Activated naive CD4-positive, alpha-beta T cell treated with anti-CD3 and anti-CD28 coated beads, Interleukin-2, amount 50 U/mL, for 24 hours (primary cell): ENCODE data around the gene KRT4.
"Not testable (repeated sequence)": the region's sequence is repeated elsewhere in the genome, so short reads cannot be mapped to it uniquely, and the experiment has no call there.

Source experiments
- H3K27ac Mint-ChIP-seq: one replicate; pipeline ENCODE4 v1.8.0; 2021; ENCODE audit warnings: mild to moderate bottlenecking, mixed read lengths
- H3K27me3 Mint-ChIP-seq: one replicate; pipeline ENCODE4 v1.8.0; 2021; ENCODE audit warnings: mixed read lengths
- H3K36me3 Mint-ChIP-seq: one replicate; pipeline ENCODE4 v1.8.0; 2021; ENCODE audit warnings: mixed read lengths
- H3K4me1 Mint-ChIP-seq: one replicate; pipeline ENCODE4 v1.8.0; 2021; ENCODE audit warnings: mixed read lengths
- H3K4me3 Mint-ChIP-seq: one replicate; pipeline ENCODE4 v1.8.0; 2021; ENCODE audit warnings: mild to moderate bottlenecking, mixed read lengths
- H3K9me3 Mint-ChIP-seq: one replicate; pipeline ENCODE4 v1.8.0; 2021; ENCODE audit warnings: mixed read lengths

Gene KRT4

GRCh38 chr12:52813885-52814709 lies at the start of gene KRT4:
Gene KRT4, minus strand, starts transcription at chr12:52814116. Its CDS starts 58 bp downstream, at chr12:52814058.
- Mint-ChIP-seq H3K4me3 (no peak within 1 kb of the TSS), H3K27ac (peak within 1 kb of the TSS; percentile 48), H3K9me3 (no peaks in the 10 kb centered on the region), H3K4me1 (peaks cover 16% of the 10 kb centered on the region), H3K36me3 (no peaks in the 10 kb centered on the region), H3K27me3 (no peaks in the 10 kb centered on the region)

GRCh38 chr12:52862023-52862422 lies 48.1 kb upstream of the KRT4 start:
- H3K9me3 Mint-ChIP-seq, result no peaks in the 10 kb centered on the region
- no peaks in the 10 kb centered on the region for H3K36me3 Mint-ChIP-seq
- H3K27ac Mint-ChIP-seq, result no peak overlapping the region
- H3K4me3 Mint-ChIP-seq, result no peak overlapping the region
- peaks cover 10% of the 10 kb centered on the region for H3K4me1 Mint-ChIP-seq
- no peaks in the 10 kb centered on the region for H3K27me3 Mint-ChIP-seq

DNA sequence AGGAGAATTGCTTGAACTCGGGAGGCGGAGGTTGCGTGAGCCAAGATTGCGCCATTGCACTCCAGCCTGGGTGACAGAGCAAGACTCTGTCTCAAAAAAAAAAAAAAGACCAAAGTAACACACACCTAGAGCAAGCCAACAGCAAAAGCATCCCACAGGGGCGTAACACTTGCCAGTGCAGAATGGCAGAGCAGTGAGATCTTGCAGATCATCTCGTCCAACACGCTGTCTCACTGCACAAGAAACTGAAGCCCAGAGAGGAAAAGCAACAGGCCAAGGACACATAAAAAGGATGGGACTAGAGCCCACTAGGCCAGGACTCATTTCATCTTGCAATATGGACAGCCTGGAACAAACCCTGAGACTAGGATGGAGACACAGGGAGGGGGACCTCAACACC lies 47.6 kb upstream of the KRT4 start:
- H3K27ac Mint-ChIP-seq, result no peak overlapping the region
- H3K4me3 Mint-ChIP-seq, result no peak overlapping the region
- H3K36me3 Mint-ChIP-seq, result no peaks in the 10 kb centered on the region
- peaks cover 7% of the 10 kb centered on the region for H3K4me1 Mint-ChIP-seq
- H3K9me3 Mint-ChIP-seq, result no peaks in the 10 kb centered on the region
- no peaks in the 10 kb centered on the region for H3K27me3 Mint-ChIP-seq

- Mint-ChIP-seq H3K9me3 (no peaks in the 10 kb centered on the region), H3K27ac (no peak overlapping the region), H3K4me3 (no peak overlapping the region)
Measured at GRCh38 chr12:52860102-52860823, 46.3 kb upstream of the KRT4 start.

DNA sequence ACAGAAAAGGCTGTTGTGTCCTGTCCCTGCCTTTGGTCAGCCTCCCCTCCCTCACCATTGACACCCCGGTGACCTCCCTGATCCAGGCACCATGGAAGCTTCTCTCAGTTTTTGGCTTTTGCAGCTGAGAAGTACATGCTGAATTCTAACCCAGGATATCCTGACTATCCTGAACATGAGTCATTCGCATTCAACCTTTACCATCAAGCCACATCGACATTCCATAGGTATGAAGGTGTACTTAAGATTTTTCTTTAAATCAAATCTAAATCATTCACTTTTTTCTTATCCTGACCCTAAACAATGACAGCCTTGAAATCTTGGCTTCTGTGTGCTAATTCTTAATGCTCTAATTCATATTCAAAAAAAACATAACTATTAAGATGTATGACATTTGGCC lies 43.6 kb upstream of the KRT4 start:
- H3K27ac Mint-ChIP-seq, result no peak overlapping the region
- peaks cover 7% of the 10 kb centered on the region for H3K4me1 Mint-ChIP-seq
- H3K27me3 Mint-ChIP-seq, result no peaks in the 10 kb centered on the region
- H3K9me3 Mint-ChIP-seq, result no peaks in the 10 kb centered on the region
- H3K36me3 Mint-ChIP-seq, result no peaks in the 10 kb centered on the region
- H3K4me3 Mint-ChIP-seq, result no peak overlapping the region

More at GRCh38 chr12:52860102-52860823, 46.3 kb upstream of the KRT4 start:
- H3K36me3 Mint-ChIP-seq, result no peaks in the 10 kb centered on the region
- peaks cover 7% of the 10 kb centered on the region for H3K4me1 Mint-ChIP-seq
- H3K27me3 Mint-ChIP-seq, result no peaks in the 10 kb centered on the region

GRCh38 chr12:52856787-52857186 lies 42.9 kb upstream of the KRT4 start:
- Mint-ChIP-seq H3K27ac (no peak overlapping the region), H3K9me3 (no peaks in the 10 kb centered on the region), H3K4me1 (peaks cover 7% of the 10 kb centered on the region), H3K36me3 (no peaks in the 10 kb centered on the region), H3K27me3 (no peaks in the 10 kb centered on the region), H3K4me3 (no peak overlapping the region)

DNA sequence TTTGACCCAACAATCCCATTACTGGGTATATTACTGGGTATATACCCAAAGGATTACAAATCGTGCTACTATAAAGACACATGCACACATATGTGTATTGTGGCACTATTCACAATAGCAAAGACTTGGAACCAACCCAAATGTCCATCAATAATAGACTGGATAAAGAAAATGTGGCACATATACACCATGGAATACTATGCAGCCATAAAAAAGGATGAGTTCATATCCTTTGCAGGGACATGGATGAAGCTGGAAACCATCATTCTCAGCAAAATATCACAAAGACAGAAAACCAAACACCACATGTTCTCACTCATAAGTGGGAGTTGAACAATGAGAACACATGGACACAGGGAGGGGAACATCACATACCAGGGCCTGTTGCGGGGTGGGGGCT lies 42.2 kb upstream of the KRT4 start:
- H3K4me1 Mint-ChIP-seq, H3K27me3 Mint-ChIP-seq, H3K9me3 Mint-ChIP-seq, H3K27ac Mint-ChIP-seq, H3K4me3 Mint-ChIP-seq, H3K36me3 Mint-ChIP-seq: not testable (repeated sequence)

GRCh38 chr12:52851787-52852186 lies 37.9 kb upstream of the KRT4 start:
- Mint-ChIP-seq H3K4me3 (no peak overlapping the region), H3K27me3 (no peaks in the 10 kb centered on the region), H3K9me3 (no peaks in the 10 kb centered on the region), H3K36me3 (no peaks in the 10 kb centered on the region), H3K4me1 (no peaks in the 10 kb centered on the region), H3K27ac (no peak overlapping the region)

- Mint-ChIP-seq H3K4me1 (no peaks in the 10 kb centered on the region), H3K9me3 (no peaks in the 10 kb centered on the region), H3K27me3 (no peaks in the 10 kb centered on the region), H3K4me3 (no peak overlapping the region), H3K36me3 (no peaks in the 10 kb centered on the region), H3K27ac (no peak overlapping the region)
Measured at GRCh38 chr12:52850681-52851080, 36.8 kb upstream of the KRT4 start.

DNA sequence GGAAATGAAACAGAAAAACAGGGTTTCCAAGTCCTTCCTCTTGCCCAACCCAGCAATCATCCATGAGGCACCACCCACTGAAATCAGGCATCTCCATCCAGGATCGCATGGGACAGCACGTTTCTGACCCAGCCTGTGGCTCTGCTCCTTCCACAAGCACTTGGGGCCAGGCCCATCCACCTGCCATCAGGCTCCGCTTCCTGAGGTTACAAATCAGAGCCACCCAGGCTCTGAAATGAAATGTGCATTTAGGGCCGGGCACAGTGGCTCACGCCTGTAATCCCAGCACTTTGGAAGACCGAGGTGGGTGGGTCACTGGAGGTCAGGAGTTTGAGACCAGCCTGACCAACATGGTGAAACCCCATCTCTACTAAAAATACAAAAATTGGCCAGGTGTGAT lies 35.6 kb upstream of the KRT4 start:
- Mint-ChIP-seq H3K27me3 (no peaks in the 10 kb centered on the region), H3K9me3 (no peaks in the 10 kb centered on the region), H3K36me3 (no peaks in the 10 kb centered on the region), H3K27ac (no peak overlapping the region), H3K4me3 (no peak overlapping the region), H3K4me1 (no peaks in the 10 kb centered on the region)

DNA sequence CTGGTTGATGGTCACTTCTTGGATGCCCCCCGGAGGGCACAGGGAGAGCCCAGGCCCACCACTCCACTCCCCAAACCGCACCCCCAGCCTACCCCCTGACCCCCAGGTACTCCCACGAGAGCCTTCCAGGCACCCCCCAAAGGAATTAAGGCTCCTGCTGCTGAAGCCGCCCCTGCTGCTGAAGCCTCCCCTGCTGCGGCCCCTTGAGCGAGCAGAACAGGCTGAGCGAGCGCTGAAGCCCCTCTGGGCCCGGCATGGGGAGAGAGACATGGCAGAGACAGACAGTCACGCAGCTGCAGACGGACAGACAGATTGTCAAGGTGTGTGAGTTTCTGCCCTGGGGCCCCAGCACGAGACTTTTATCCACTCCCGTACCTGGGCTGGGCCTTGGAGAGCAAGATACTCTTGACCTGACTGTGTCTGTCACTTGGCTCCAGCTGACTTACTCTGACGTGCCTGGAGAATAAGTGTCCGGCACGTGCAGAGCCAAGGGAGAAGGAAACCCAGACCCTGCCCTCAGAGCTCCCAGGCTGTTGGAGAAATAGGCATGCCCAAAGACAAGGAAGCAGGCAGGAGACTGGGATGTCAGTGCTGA lies 34.8 kb upstream of the KRT4 start, which contains the start of gene KRT78:
Gene KRT78 (minus strand): TSS at position 334 of the 595 bp plus-strand sequence. CDS start 64 bp downstream, at position 270.
- Mint-ChIP-seq H3K4me1 (no peaks in the 10 kb centered on the region), H3K27me3 (no peaks in the 10 kb centered on the region), H3K4me3 (no peak within 1 kb of the TSS), H3K27ac (no peak within 1 kb of the TSS), H3K9me3 (no peaks in the 10 kb centered on the region), H3K36me3 (no peaks in the 10 kb centered on the region)

- H3K9me3 Mint-ChIP-seq, result no peaks in the 10 kb centered on the region
- no peaks in the 10 kb centered on the region for H3K36me3 Mint-ChIP-seq
- no peaks in the 10 kb centered on the region for H3K27me3 Mint-ChIP-seq
- peaks cover under 1% of the 10 kb centered on the region for H3K4me1 Mint-ChIP-seq
- H3K4me3 Mint-ChIP-seq, result no peak overlapping the region
- no peak overlapping the region for H3K27ac Mint-ChIP-seq
Measured at GRCh38 chr12:52847335-52848102, 33.6 kb upstream of the KRT4 start.

DNA sequence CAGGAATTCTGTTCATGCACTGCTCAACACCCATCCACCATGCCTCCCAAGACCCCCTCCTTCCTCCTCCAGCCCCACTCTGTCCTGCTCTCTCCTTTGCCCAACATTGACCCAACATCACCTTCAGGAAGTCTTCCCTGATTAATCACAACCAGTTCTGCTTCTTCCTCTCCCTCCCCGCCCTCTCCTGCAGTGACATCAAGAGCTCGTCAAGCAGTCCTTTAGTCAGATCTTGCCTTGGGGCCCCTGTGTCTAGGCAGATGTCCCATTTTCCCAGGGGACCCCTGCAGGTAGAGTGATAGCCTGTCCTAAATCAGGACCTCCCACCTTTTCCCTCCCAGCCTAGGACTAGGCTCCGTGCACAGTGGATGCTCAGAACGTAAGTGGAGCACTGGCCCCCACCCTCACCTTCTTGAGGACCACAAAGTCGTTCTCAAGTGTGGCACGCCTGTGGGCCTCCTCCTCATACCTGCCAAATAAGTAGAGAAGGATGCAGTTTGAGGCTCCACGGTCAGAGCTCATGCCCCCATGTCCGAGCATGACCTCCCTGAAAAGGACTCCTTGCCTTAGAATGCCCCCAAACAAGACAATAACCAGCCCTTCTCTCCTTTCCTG lies 32.5 kb upstream of the KRT4 start:
- H3K4me1 Mint-ChIP-seq, result peaks cover 6% of the 10 kb centered on the region
- no peak overlapping the region for H3K27ac Mint-ChIP-seq
- H3K9me3 Mint-ChIP-seq, result no peaks in the 10 kb centered on the region
- no peak overlapping the region for H3K4me3 Mint-ChIP-seq
- H3K27me3 Mint-ChIP-seq, result no peaks in the 10 kb centered on the region
- H3K36me3 Mint-ChIP-seq, result no peaks in the 10 kb centered on the region

- H3K36me3 Mint-ChIP-seq, result no peaks in the 10 kb centered on the region
- H3K27me3 Mint-ChIP-seq, result no peaks in the 10 kb centered on the region
- H3K9me3 Mint-ChIP-seq, result no peaks in the 10 kb centered on the region
- no peak overlapping the region for H3K27ac Mint-ChIP-seq
- peaks cover 6% of the 10 kb centered on the region for H3K4me1 Mint-ChIP-seq
- H3K4me3 Mint-ChIP-seq, result no peak overlapping the region
Measured at GRCh38 chr12:52845946-52846345, 32.0 kb upstream of the KRT4 start.

GRCh38 chr12:52844386-52844785 lies 30.5 kb upstream of the KRT4 start:
- peaks cover 6% of the 10 kb centered on the region for H3K4me1 Mint-ChIP-seq
- H3K27ac Mint-ChIP-seq, result no peak overlapping the region
- no peaks in the 10 kb centered on the region for H3K9me3 Mint-ChIP-seq
- H3K27me3 Mint-ChIP-seq, result no peaks in the 10 kb centered on the region
- no peak overlapping the region for H3K4me3 Mint-ChIP-seq
- H3K36me3 Mint-ChIP-seq, result no peaks in the 10 kb centered on the region
